GM19438 (cell line): Measurements from ENCODE around the gene LSM14A.

Source experiments
- ATAC-seq: cut with Tn5 transposase; IDR thresholded peaks from one replicate; pipeline ENCODE4 v1.9.1; 2021; ENCODE audit warnings: low read depth; ENCODE audit not compliant: unreplicated experiment

LSM14A gene

GRCh38 chr19:34275705-34276104 lies 103.4 kb downstream of the LSM14A start:
- ATAC-seq, result no peak

- no peak for ATAC-seq
These were observed 104.3 kb downstream of the LSM14A start for GRCh38 chr19:34276614-34277013.

- no peak for ATAC-seq
These were observed 104.9 kb downstream of the LSM14A start for GRCh38 chr19:34277244-34277643.

- ATAC-seq, result no peak
These were observed 106.5 kb downstream of the LSM14A start for GRCh38 chr19:34278783-34279182.
